DMS 273 treated with DMSO at 0.1 percent for 48 hours (cell line): ENCODE data around the gene PAK2.
"Not testable (repeated sequence)": the region's sequence is repeated elsewhere in the genome, so short reads cannot be mapped to it uniquely, and the experiment has no call there.

ENCODE experiments used
- DNase-seq: peaks from one replicate; lab custom pipeline; 2025; lab: John Stamatoyannopoulos, UW

Gene PAK2

DNA sequence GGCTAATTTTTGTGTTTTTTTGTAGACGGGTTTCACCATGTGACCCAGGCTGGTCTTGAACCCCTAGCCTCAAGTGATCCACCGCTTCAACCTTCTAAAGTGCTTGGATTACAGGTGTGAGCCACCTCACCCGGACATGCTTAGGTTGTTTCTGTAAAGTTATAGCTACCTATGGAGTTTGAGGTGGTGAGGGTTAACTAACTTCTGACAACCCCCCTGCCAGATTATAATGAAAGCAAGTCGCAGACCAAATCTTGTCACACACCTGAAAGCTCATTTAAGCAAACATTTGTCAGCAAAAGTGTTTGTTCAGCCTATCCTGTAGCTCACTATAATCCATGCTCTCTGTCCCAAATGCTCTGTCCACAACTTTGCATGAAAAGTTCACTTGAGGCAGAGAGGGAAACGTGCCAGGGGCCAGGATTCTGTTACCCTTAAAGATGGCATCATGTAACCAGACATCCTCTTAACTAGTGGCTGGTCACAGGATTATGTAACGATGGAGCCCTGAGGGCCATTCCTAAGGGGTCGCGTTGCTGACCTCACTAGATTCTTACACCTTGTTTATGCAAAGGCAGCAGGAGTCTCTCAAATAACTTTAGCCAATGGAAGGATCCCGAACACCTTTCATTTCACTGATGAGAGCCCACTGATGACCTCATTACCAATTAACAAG is 103.9 kb downstream of the PAK2 start:
- DNase-seq, result no peak

DNA sequence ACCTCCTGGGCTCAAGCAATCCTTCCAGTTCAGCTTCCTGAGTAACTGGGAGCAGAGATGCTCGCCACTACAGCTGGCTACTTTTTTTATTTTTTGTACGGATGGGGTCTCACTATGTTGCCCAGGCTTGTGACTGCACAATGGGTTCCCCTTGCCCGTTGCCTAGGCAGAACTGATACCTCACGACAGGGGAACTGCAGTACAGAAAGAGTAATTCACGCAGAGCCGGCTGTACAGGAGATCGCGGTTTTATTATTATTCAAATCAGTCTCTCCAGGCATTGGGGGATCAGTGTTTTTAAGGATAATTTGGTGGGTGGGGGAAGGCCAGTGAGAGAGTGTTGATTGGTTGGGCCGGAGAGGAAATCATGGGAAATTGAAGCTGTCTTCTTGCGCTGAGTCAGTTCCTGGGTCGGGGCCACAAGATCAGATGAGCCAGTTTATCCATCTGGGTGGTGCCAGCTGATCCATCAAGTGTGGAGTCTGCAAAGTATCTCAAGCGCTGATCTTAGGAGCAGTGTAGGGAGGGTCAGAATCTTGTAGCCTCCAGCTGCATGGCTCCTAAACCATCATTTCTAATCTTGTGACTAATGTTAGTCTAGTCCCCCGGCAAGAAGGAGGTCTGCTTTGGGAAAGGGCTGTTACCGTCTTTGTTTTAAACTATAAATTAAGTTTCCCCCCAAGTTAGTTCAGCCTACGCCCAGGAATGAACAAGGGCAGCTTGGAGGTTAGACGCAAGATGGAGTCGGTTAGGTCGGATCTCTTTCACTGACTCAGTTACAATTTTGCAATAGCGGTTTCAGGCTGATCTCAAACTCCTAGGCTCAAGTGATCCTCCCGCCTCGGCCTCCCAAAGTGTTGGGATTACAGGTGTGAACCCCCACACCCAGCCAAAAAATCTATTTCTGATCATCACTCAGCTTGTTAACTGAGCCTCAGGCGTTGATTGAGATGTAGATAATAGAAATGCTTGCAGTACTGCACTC is 104.9 kb downstream of the PAK2 start:
- DNase-seq, result not testable (repeated sequence)

DNA sequence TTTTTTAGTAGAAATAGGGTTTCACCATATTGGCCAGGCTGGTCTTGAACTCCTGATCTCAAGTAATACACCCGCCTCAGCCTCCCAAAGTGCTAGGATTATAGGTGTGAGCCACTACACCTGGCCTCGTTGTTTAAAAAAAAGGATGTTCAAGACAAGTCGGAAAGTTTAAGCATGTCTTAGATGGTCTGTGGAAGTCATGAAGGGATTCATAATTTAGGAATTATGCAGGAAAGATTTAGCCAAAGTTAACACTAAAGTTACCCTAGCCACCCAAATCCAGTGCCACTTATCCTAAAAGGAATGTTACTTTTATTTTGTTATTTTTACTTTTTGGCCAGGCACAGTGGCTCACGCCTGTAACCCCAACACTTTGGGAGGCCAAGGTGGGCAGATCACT is 108.7 kb downstream of the PAK2 start:
- not testable (repeated sequence) for DNase-seq

DNA sequence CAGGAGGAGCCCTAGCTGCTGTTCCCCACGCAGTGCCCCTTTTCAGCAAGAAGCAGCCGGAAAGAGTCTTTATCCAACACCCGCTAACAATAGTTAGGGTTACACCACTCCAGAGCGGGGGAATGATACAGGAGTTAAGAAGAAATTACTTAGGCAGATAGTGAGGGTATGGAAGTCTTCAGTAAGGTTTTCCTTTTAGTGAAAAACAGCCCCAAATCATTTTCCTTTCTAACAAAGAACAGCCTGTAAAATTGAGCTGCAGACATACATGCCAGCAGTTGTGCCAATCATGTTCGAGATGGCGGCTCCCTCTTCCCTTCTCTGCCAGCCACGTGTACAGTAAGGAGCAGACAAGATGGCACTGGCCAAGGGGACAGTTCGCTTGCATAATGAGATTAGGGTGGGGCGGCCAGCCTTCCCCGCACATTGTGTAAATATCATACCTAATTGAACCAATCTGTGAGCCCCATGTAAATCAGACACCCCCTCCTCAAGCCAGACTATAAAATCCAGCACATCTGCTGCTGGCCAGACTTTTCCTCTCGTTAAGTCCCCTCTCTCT is 109.6 kb downstream of the PAK2 start:
- no peak for DNase-seq

DNA sequence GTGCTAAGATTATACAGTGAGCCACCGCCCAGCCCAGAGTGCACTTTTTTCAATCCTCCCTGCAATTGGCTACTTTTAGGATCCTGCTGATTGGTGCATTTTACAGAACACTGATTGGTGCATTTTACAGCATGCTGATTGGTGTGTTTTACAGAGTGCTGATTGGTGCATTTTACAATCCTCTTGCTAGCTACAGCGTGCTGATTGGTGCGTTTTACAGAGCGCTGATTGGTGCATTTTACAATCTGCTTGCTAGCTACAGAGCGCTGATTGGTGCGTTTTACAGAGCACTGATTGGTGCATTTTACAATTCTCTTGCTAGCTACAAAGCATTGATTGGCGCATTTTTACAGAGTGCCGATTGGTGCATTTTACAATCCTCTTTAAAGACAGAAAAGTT is 123.3 kb downstream of the PAK2 start:
- DNase-seq, result not testable (repeated sequence)

DNA sequence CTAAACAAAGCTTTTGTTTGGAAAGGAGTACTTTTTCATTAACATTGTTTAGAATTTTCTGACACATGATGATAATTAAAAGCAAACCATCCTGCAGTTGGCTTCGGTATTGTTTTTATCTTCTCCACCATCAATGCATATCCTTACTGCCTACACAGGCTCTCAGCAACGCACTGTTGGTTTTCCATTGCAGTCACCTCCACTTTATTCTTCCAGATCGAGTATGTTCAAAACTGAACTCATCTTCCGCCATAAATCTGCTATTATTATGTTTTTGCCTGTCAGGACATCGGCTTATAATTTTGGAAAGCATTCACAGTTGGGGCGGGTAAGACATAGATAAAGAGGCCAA is 127.5 kb downstream of the PAK2 start:
- no peak for DNase-seq

DNA sequence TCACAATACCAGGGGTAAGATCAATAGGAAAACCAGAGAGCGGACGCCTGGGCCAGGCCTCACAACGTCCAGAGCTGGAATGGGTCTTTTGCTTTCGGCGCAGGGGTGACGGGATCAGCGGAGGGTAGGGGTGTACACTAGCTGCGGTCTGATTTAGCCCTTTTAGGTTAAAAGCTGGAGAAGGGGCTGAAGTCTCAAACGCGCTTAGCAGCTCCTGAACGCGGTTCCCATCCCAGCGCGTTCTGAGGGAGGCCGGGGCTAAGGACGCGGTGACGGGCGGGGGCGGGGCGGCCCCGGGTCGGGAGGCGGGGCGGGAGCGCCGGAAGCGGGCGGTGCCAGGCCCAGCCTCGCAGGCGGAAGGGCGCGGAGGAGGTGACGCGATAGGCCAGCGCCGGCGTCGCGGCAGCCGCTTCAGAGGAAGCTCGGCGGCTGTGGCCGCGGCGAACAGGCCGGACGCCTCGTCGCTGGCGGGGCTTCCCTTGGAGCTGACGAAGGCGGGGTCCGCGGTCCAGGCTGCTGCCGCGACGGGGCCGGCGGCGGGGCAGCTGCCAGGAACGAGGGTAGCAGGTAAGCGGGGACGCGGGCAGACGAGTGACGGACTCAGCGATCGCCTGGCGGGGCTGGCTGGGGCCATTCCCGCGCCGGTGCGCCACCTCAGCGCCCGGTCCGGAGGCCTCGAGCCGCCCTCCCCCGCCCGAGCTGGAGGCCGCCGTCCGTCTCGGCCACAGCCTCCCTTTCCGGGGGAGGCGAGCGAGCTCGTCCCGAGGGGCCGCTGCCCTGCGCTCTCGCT is 128.0 kb downstream of the PAK2 start, which contains the start of gene SENP5:
SENP5 (plus strand) TSS at position 414 of the 790 bp plus-strand sequence. CDS start 17,262 bp downstream, outside the sequence.
- peak; percentile 71 for DNase-seq

DNA sequence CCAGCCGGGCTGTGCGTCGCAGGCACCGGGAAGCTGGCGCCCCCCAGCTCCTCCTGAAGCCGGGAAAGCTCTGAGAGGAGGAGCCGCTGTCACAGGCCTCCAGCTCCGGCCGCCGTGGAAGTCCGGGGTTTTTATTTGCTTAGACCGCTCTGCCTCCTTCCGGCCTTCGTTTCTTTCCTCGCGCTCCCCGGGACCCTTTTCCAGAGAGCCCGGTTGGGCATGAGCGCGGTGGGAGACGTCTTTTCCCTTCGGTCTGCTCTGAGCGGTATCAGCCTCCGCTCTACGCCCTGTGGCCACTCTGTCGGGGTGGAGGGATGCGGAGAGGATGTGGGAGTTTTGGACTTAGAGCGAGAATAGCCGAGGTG is 128.6 kb downstream of the PAK2 start:
- no peak for DNase-seq

DNA sequence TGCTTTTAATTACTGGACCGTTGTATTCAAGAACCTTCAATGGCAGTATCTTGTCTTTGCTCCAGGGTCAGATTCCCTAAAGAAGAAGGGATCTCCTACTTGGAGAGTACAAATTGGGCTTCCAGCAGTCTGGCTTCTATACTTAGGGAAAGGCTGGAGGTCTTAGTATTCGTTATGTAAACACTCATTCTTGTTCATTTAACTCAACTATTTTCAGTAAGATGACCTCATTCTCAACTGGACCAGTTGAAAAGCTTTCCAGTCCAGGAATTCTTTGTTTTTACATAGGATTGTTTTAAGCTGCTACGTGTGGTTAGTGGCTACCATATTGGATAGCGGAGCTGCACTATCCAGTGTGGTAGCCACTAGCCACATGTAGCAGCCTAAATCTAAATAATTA is 132.7 kb downstream of the PAK2 start:
- DNase-seq, result no peak

DNA sequence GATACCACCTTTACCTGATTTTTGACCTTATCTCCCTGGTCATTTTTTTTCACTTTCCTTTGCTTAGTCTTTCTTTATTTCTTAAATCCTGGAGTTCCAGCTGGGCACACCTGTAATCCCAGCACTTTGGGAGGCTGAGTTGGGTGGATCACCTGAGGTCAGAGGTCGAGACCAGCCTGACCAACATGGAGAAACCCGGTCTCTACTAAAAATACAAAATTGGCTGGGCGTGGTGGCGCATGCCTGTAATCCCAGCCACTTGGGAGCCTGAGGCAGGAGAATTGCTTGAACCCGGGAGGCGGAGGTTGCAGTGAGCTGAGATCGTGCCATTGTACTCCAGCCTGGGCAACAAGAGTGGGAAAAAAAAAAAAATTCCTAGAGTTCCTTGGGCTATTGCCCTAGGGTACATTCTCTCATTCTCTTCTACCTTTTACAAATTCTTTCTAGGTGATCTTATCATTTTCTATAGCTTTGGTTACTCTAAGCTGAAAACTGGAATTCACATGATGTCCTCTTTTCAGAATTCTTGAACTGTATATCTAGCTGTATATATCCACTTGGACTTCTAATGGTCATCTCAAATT is 134.9 kb downstream of the PAK2 start:
- DNase-seq, result not testable (repeated sequence)

DNA sequence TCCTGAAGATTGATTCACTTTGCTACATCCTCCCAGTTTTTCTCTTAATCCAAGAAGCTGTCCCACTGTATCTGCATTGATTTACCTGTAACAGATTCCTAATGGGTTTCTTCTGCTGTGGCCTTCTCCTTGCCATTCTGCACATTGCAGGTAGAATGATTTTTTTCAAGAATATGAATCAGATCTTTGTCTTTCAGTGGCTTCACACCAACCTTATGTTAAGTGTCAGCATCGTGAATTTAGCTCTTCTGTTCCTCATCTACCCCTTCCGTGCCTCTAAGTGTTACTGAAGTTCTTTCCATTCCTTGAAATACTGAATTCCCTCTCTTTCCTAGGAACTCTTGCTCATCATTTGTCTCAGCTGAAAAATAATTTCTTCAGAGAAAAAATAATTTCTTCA is 135.6 kb downstream of the PAK2 start:
- DNase-seq, result no peak
